GM12878 (cell line): ENCODE measurements around the gene TPRA1. TPM values are rescaled to one million over a fixed set of nuclear protein-coding genes. Genes with fewer than 3 reads are reported as not detected.

Experiments used
- ATAC-seq: fragments of 200-7000 bp; cut with Tn5 transposase; 3 replicates; pipeline ENCODE4 v1.9.1; 2020; ENCODE audit warnings: mild to moderate bottlenecking, moderate library complexity
- BruUV-seq: library from RNA; stranded (reverse); fragments of 400-500 nt; replicated peaks from 2 replicates; lab custom pipeline; 2021; lab: Mats Ljungman, UMichigan
- CTCF ChIA-PET: fragments of 300-600 bp; sonication (Branson Sonifier 250); formaldehyde crosslinking; extraction: SDS; loops from one replicate; lab custom pipeline; 2021; ENCODE audit warnings: inconsistent platforms; lab: Yijun Ruan, JAX
- POLR2A ChIA-PET: fragments of 350-600 bp; formaldehyde crosslinking; extraction: SDS; loops from one replicate; lab custom pipeline; 2021; ENCODE audit warnings: inconsistent platforms; lab: Charles Lee
- RAD21 ChIA-PET: fragments of 300-600 bp; sonication (Branson Sonifier 250); formaldehyde crosslinking; loops from one replicate; lab custom pipeline; 2023; ENCODE audit warnings: antibody characterized with exemption; ENCODE audit not compliant: unreplicated experiment; lab: Charles Lee
- SMC1A ChIA-PET: fragments of 300-600 bp; sonication (Branson Sonifier 250); formaldehyde crosslinking; loops from one replicate; lab custom pipeline; 2023; ENCODE audit not compliant: unreplicated experiment, uncharacterized antibody; lab: Charles Lee
- DNase-seq: peaks from one replicate; pipeline ENCODE4 v3.0.0-alpha.2; 2011; ENCODE audit warnings: low read depth, low spot score
- FAIRE-seq: peaks from 3 replicates; lab custom pipeline; 2011; peaks lifted over from hg19 to GRCh38; lab: Jason Lieb, UNC
- H2AFZ ChIP-seq: 2 replicates; pipeline ENCODE4 v1.6.0; 2011; ENCODE audit warnings: low read depth, low read length, control low read depth; ENCODE audit not compliant: control insufficient read depth
- H3K27ac ChIP-seq: 2 replicates; pipeline ENCODE4 v1.5.1; 2011; ENCODE audit warnings: control low read depth; ENCODE audit not compliant: control insufficient read depth, insufficient read depth
- H3K27me3 ChIP-seq, 2 experiments: replicated peaks in 1 of 2; 2 replicates each; pipeline versions ENCODE4 v1.6.0 to v1.6.1; 2011; ENCODE audit warnings: low read length in 1 of 2; ENCODE audit not compliant: control insufficient read depth in 2 of 2, insufficient read depth in 2 of 2
- H3K36me3 ChIP-seq, 2 experiments: 2 replicates each; pipeline ENCODE4 v1.5.1; 2011; ENCODE audit warnings: low read length in 1 of 2; ENCODE audit not compliant: control insufficient read depth in 2 of 2, insufficient read depth in 2 of 2
- H3K4me1 ChIP-seq: 2 replicates; pipeline ENCODE4 v1.6.1; 2011; ENCODE audit warnings: mild to moderate bottlenecking, low read length, moderate library complexity, mixed read lengths; ENCODE audit not compliant: control insufficient read depth, insufficient read depth
- H3K4me2 ChIP-seq: 2 replicates; pipeline ENCODE4 v1.6.0; 2011; ENCODE audit warnings: control low read depth; ENCODE audit not compliant: control insufficient read depth, insufficient read depth
- H3K4me3 ChIP-seq: fragments of 200-600 bp; sonication (generic); 2 replicates; pipeline ENCODE4 v1.5.1; 2016
- H3K79me2 ChIP-seq: 2 replicates; pipeline ENCODE4 v1.6.0; 2011; ENCODE audit warnings: low read length; ENCODE audit not compliant: control insufficient read depth, insufficient read depth
- H3K9ac ChIP-seq: 2 replicates; pipeline ENCODE4 v1.8.0; 2011; ENCODE audit warnings: low read length, control low read depth, mixed read lengths; ENCODE audit not compliant: control insufficient read depth, insufficient read depth
- H3K9me3 ChIP-seq: replicated peaks from 3 replicates; pipeline ENCODE4 v1.5.1; 2011; ENCODE audit warnings: mild to moderate bottlenecking, low read length; ENCODE audit not compliant: control insufficient read depth, insufficient read depth
- H4K20me1 ChIP-seq: 2 replicates; pipeline ENCODE4 v1.6.0; 2011; ENCODE audit not compliant: control insufficient read depth, insufficient read depth
- BCL11A ChIP-seq: IDR thresholded peaks from 2 replicates; pipeline ENCODE4 v1.6.1; 2011; ENCODE audit warnings: low read depth, low read length
- CHD1 ChIP-seq: IDR thresholded peaks from 2 replicates; pipeline ENCODE4 v1.6.1; 2012; ENCODE audit warnings: low read depth, low read length, improper control_type of control experiment
- CUX1 ChIP-seq: IDR thresholded peaks from 2 replicates; pipeline ENCODE4 v1.6.1; 2012; ENCODE audit warnings: improper control_type of control experiment, low read depth, low read length; ENCODE audit not compliant: insufficient replicate concordance
- EZH2 ChIP-seq: IDR thresholded peaks from 2 replicates; pipeline ENCODE4 v1.6.1; 2012; ENCODE audit warnings: low read depth, mild to moderate bottlenecking, control low read depth, inconsistent platforms, low read length, borderline replicate concordance; ENCODE audit not compliant: control insufficient read depth
- FOXK2 ChIP-seq: fragments of 450-650 bp; IDR thresholded peaks from 2 replicates; pipeline ENCODE4 v1.6.1; 2017; ENCODE audit warnings: mild to moderate bottlenecking, moderate library complexity
- HDGF ChIP-seq: fragments of 450-650 bp; IDR thresholded peaks from 2 replicates; pipeline ENCODE4 v1.6.1; 2016; ENCODE audit warnings: antibody characterized with exemption
- PAX8 ChIP-seq: fragments of 450-650 bp; IDR thresholded peaks from 2 replicates; pipeline ENCODE4 v1.6.1; 2017; ENCODE audit warnings: mild to moderate bottlenecking, moderate library complexity
- WGBS: methylation state at CpG from one replicate; pipeline ENCODE4 v1.1.6; 2016; ENCODE audit warnings: low lambda C conversion rate; ENCODE audit not compliant: insufficient replicate concordance, insufficient coverage; ENCODE audit errors: missing lambda C conversion rate; 5-methylcytosine and 5-hydroxymethylcytosine counted together
- in situ Hi-C: fragments of 300-500 bp; cut with MboI; formaldehyde crosslinking; loops from 9 replicates; pipeline ENCODE4 v1.14.3; 2018; ENCODE audit warnings: mixed read lengths
- intact Hi-C: fragments of 100-400 bp; cut with micrococcal nuclease; formaldehyde crosslinking; loops from one replicate; pipeline ENCODE4 v1.14.2; 2022; ENCODE audit not compliant: unreplicated experiment
- polyA plus RNA-seq, 11 experiments: library from polyadenylated mRNA; depleted of rRNA in 4 of 11; unstranded in 6 of 11; stranded (reverse) in 5 of 11; fragments of >200 nt; fragmentation: Nextera tagmentation in 4 of 11; fragmentation: Illumina TruSeq in 1 of 11; extraction: Ambion mirVana in 4 of 11; extraction: Trizol in 1 of 11; gene quantifications; 1 replicate in 1 of 11; 2 replicates in 10 of 11; pipeline versions ENCODE4 v1.2.1 to v1.2.3, GENCODE V29; 2011 to 2016; ENCODE audit warnings: inconsistent platforms in 2 of 11, missing spikeins in 2 of 11, low read depth in 1 of 11
- total RNA-seq, 4 experiments: library from RNA; depleted of rRNA in 3 of 4; stranded (reverse); fragments of >200 nt in 3 of 4; fragmentation: Illumina TruSeq in 1 of 4; extraction: Trizol in 1 of 4; gene quantifications; 2 replicates each; pipeline versions ENCODE4 v1.2.1 to v1.2.3, GENCODE V29; 2013 to 2021
- TF ChIP-seq, protein P1 (sequence below): IDR thresholded peaks from 2 replicates; pipeline ENCODE4 v1.6.1; 2011; ENCODE audit warnings: borderline replicate concordance, low read depth, mild to moderate bottlenecking, moderate library complexity, low read length; ENCODE audit not compliant: insufficient read depth, poor library complexity, severe bottlenecking
- TF ChIP-seq, protein P2 (sequence below): fragments of 450-650 bp; IDR thresholded peaks from 2 replicates; pipeline ENCODE4 v1.6.1; 2016; ENCODE audit warnings: mild to moderate bottlenecking, moderate library complexity, borderline replicate concordance

Gene TPRA1
- total and polyA plus RNA-seq, 10 of the 15 experiments (the other 5 are each of a cell fraction or from before 2014, with no cell fraction given): 1.8 to 39.6 (median 26.6) TPM

GRCh38 chr3:127587876-127588275, 2.7 kb downstream of the TPRA1 start (continued):
- no peak for TF ChIP-seq EZH2
- no peak for TF ChIP-seq PAX8
- TF ChIP-seq CHD1: no peak
- no peak for TF ChIP-seq BCL11A

DNA sequence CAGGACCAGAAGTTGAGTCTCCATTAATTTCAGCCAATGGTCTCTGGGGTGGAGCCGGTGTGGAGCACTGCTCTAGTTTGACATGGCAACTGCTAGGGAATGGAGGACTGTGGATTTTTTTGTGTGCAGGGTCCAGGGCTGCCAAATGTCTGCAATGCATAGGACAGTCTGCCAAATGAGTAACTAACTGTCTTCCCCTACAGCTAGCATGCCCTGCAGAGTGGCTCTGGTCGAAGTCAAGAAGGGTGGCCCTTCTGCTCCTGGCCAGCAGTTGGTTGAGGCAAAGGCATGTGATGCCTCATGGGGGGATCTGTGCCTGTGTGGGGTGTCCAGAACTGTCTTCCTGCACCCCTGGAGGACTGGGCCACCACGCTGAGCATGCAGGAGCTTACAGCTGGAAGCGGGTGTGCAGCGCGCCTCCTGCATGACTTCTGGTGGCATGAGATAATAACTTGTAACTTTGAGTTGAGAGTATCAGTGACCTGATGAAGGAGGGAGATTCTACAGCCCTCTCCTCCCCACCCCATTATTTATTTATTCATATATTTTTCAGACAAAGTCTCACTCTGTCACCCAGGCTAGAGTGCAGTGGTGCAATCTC, 4.6 kb downstream of the TPRA1 start:
- WGBS: 98% methylated on average over 6 of the region's 6 CpGs
- intact Hi-C loops (loop anchor here (5.0 kb wide), 1 partner anchor 466 kb away; the partner anchor contains the start of gene SEC61A1), in situ Hi-C loops (no loop called here)
- POLR2A ChIA-PET: no interaction called here
- FAIRE-seq (no peak), DNase-seq (no peak), ATAC-seq (no peak)
- Histone ChIP-seq H3K79me2 (peaks cover 55% of the 10 kb centered on the region), H3K27me3 (no peaks in the 10 kb centered on the region), H2AFZ (no peak overlapping the region), H3K27ac (no peak overlapping the region), H4K20me1 (no peaks in the 10 kb centered on the region; the same call in 1 of the 2 replicates), H3K9ac (no peak overlapping the region), H3K4me2 (peak overlapping the region; percentile 42; the same call in 1 of the 2 replicates), H3K36me3 (no peaks in the 10 kb centered on the region; a peak in 1 of 4 replicates), H3K4me1 (peaks cover 11% of the 10 kb centered on the region), H3K4me3 (no peak overlapping the region), H3K9me3 (no peaks in the 10 kb centered on the region)
- CTCF ChIA-PET: interaction anchor here (0.6 to 1.5 kb wide), 3 partner anchors 10 to 547 kb away, joined by 3 read pairs; no protein-coding TSS in a partner anchor
- SMC1A ChIA-PET: no interaction called here
- no TSS peak for BruUV-seq
- RAD21 ChIA-PET: no interaction called here
- TF ChIP-seq FOXK2 (no peak), HDGF (no peak), CUX1 (no peak)
- TF ChIP-seq, protein P1, sequence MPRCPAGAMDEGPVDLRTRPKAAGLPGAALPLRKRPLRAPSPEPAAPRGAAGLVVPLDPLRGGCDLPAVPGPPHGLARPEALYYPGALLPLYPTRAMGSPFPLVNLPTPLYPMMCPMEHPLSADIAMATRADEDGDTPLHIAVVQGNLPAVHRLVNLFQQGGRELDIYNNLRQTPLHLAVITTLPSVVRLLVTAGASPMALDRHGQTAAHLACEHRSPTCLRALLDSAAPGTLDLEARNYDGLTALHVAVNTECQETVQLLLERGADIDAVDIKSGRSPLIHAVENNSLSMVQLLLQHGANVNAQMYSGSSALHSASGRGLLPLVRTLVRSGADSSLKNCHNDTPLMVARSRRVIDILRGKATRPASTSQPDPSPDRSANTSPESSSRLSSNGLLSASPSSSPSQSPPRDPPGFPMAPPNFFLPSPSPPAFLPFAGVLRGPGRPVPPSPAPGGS: no peak
- TF ChIP-seq, protein P2, sequence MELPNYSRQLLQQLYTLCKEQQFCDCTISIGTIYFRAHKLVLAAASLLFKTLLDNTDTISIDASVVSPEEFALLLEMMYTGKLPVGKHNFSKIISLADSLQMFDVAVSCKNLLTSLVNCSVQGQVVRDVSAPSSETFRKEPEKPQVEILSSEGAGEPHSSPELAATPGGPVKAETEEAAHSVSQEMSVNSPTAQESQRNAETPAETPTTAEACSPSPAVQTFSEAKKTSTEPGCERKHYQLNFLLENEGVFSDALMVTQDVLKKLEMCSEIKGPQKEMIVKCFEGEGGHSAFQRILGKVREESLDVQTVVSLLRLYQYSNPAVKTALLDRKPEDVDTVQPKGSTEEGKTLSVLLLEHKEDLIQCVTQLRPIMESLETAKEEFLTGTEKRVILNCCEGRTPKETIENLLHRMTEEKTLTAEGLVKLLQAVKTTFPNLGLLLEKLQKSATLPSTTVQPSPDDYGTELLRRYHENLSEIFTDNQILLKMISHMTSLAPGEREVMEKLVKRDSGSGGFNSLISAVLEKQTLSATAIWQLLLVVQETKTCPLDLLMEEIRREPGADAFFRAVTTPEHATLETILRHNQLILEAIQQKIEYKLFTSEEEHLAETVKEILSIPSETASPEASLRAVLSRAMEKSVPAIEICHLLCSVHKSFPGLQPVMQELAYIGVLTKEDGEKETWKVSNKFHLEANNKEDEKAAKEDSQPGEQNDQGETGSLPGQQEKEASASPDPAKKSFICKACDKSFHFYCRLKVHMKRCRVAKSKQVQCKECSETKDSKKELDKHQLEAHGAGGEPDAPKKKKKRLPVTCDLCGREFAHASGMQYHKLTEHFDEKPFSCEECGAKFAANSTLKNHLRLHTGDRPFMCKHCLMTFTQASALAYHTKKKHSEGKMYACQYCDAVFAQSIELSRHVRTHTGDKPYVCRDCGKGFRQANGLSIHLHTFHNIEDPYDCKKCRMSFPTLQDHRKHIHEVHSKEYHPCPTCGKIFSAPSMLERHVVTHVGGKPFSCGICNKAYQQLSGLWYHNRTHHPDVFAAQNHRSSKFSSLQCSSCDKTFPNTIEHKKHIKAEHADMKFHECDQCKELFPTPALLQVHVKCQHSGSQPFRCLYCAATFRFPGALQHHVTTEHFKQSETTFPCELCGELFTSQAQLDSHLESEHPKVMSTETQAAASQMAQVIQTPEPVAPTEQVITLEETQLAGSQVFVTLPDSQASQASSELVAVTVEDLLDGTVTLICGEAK: no peak
